Superior temporal gyrus (tissue), 1 donor: ENCODE data around the gene MRPS15.
"Not testable (repeated sequence)": the region's sequence is repeated elsewhere in the genome, so short reads cannot be mapped to it uniquely, and the experiment has no call there.

Experiments used
- DNase-seq: peaks from one replicate; pipeline ENCODE4 v3.0.0-alpha.2; 2016; ENCODE audit errors: extremely low spot score

MRPS15 gene

GRCh38 chr1:36463803-36464604 lies at the start of gene MRPS15:
Gene MRPS15 (minus strand): TSS chr1:36464384. CDS start chr1:36464275, 109 bp downstream.
- peak; percentile 99 for DNase-seq

GRCh38 chr1:36512842-36513241 lies 48.7 kb upstream of the MRPS15 start:
- no peak for DNase-seq

- DNase-seq: no peak
Observed at GRCh38 chr1:36511804-36512798, 47.9 kb upstream of the MRPS15 start.

- DNase-seq: not testable (repeated sequence)
Observed at GRCh38 chr1:36511220-36511619, 47.0 kb upstream of the MRPS15 start.

- no peak for DNase-seq
Observed at GRCh38 chr1:36510418-36510817, 46.2 kb upstream of the MRPS15 start.

- no peak for DNase-seq
Observed at GRCh38 chr1:36508257-36508656, 44.1 kb upstream of the MRPS15 start.

- DNase-seq: no peak
Observed at GRCh38 chr1:36506276-36506920, 42.2 kb upstream of the MRPS15 start.

- DNase-seq: no peak
Observed at GRCh38 chr1:36503733-36504132, 39.5 kb upstream of the MRPS15 start.

GRCh38 chr1:36503159-36503558 lies 39.0 kb upstream of the MRPS15 start:
- no peak for DNase-seq

GRCh38 chr1:36502616-36503015 lies 38.4 kb upstream of the MRPS15 start:
- no peak for DNase-seq

- not testable (repeated sequence) for DNase-seq
Observed at GRCh38 chr1:36501911-36502310, 37.7 kb upstream of the MRPS15 start.

GRCh38 chr1:36497207-36497606 lies 33.0 kb upstream of the MRPS15 start:
- no peak for DNase-seq

GRCh38 chr1:36494971-36495370 lies 30.8 kb upstream of the MRPS15 start:
- DNase-seq: no peak

- no peak for DNase-seq
Observed at GRCh38 chr1:36493524-36493923, 29.3 kb upstream of the MRPS15 start.

GRCh38 chr1:36492491-36492890 lies 28.3 kb upstream of the MRPS15 start:
- DNase-seq: no peak

- not testable (repeated sequence) for DNase-seq
Observed at GRCh38 chr1:36489258-36490051, 25.3 kb upstream of the MRPS15 start.

- no peak for DNase-seq
Observed at GRCh38 chr1:36487906-36488305, 23.7 kb upstream of the MRPS15 start.

- not testable (repeated sequence) for DNase-seq
Observed at GRCh38 chr1:36487336-36487725, 23.1 kb upstream of the MRPS15 start.

GRCh38 chr1:36486439-36487335 lies 22.5 kb upstream of the MRPS15 start:
- peak; percentile 17 for DNase-seq

GRCh38 chr1:36486093-36486438 lies 21.9 kb upstream of the MRPS15 start:
- no peak for DNase-seq
